ENCODE measurements around the gene BNIP5.

Gene BNIP5

GRCh38 chr6:36358226-36358915, 21.7 kb upstream of the BNIP5 start:
- no peak overlapping the region for H3K9ac ChIP-seq (ENCODE audit: insufficient read length, low read depth)
- H3K4me1 ChIP-seq (ENCODE audit: insufficient read depth, insufficient read length), result no peaks in the 10 kb centered on the region
- no peaks in the 10 kb centered on the region for H3K36me3 ChIP-seq (ENCODE audit: insufficient read depth, insufficient read length, low read length)
- peaks cover 3% of the 10 kb centered on the region; the same call in 1 of the 2 replicates for H3K9me3 ChIP-seq (ENCODE audit: insufficient read depth, low read length)
- no peak for TF ChIP-seq YY1 (IDR thresholded peaks at IDR 0.05; ENCODE audit: insufficient read depth, insufficient read length)
- TF ChIP-seq ZNF274 (IDR thresholded peaks at IDR 0.05; ENCODE audit: low read depth, low read length), result no peak
- TF ChIP-seq SUZ12 (IDR thresholded peaks at IDR 0.05; ENCODE audit: extremely low read depth, insufficient read depth, insufficient read length), result no peak
- H3K4me3 ChIP-seq (ENCODE audit: insufficient read length, low read depth), result no peak overlapping the region
- H3K27me3 ChIP-seq (ENCODE audit: insufficient read depth, insufficient read length), result no peaks in the 10 kb centered on the region
- DNase-seq (ENCODE audit: low read depth, low spot score), result no peak

- H3K9me3 ChIP-seq (ENCODE audit: insufficient read depth, low read length), result no peaks in the 10 kb centered on the region
- no peak overlapping the region for H3K4me3 ChIP-seq (ENCODE audit: insufficient read length, low read depth)
- TF ChIP-seq ZNF274 (IDR thresholded peaks at IDR 0.05; ENCODE audit: low read depth, low read length) (no peak), YY1 (IDR thresholded peaks at IDR 0.05; ENCODE audit: insufficient read depth, insufficient read length) (no peak), SUZ12 (IDR thresholded peaks at IDR 0.05; ENCODE audit: extremely low read depth, insufficient read depth, insufficient read length) (no peak)
- no peaks in the 10 kb centered on the region for H3K4me1 ChIP-seq (ENCODE audit: insufficient read depth, insufficient read length)
- no peaks in the 10 kb centered on the region for H3K36me3 ChIP-seq (ENCODE audit: insufficient read depth, insufficient read length, low read length)
- DNase-seq (ENCODE audit: low read depth, low spot score), result no peak
- no peaks in the 10 kb centered on the region for H3K27me3 ChIP-seq (ENCODE audit: insufficient read depth, insufficient read length)
- no peak overlapping the region for H3K9ac ChIP-seq (ENCODE audit: insufficient read length, low read depth)
Observed at GRCh38 chr6:36357872-36358225, 21.2 kb upstream of the BNIP5 start.

GRCh38 chr6:36355819-36356218, 19.1 kb upstream of the BNIP5 start:
- no peak overlapping the region for H3K9ac ChIP-seq (ENCODE audit: insufficient read length, low read depth)
- no peak for TF ChIP-seq ZNF274 (IDR thresholded peaks at IDR 0.05; ENCODE audit: low read depth, low read length)
- TF ChIP-seq SUZ12 (IDR thresholded peaks at IDR 0.05; ENCODE audit: extremely low read depth, insufficient read depth, insufficient read length), result no peak
- TF ChIP-seq YY1 (IDR thresholded peaks at IDR 0.05; ENCODE audit: insufficient read depth, insufficient read length), result no peak
- H3K4me1 ChIP-seq (ENCODE audit: insufficient read depth, insufficient read length), result no peaks in the 10 kb centered on the region
- DNase-seq (ENCODE audit: low read depth, low spot score), result no peak
- no peaks in the 10 kb centered on the region for H3K9me3 ChIP-seq (ENCODE audit: insufficient read depth, low read length)
- no peaks in the 10 kb centered on the region for H3K27me3 ChIP-seq (ENCODE audit: insufficient read depth, insufficient read length)
- H3K36me3 ChIP-seq (ENCODE audit: insufficient read depth, insufficient read length, low read length), result no peaks in the 10 kb centered on the region
- no peak overlapping the region for H3K4me3 ChIP-seq (ENCODE audit: insufficient read length, low read depth)

- H3K9ac ChIP-seq (ENCODE audit: insufficient read length, low read depth), result no peak overlapping the region
Observed at GRCh38 chr6:36353411-36353915, 16.8 kb upstream of the BNIP5 start.

GRCh38 chr6:36352477-36353157, 15.9 kb upstream of the BNIP5 start:
- H3K9ac ChIP-seq (ENCODE audit: insufficient read length, low read depth), result no peak overlapping the region
- H3K4me1 ChIP-seq (ENCODE audit: insufficient read depth, insufficient read length), result no peaks in the 10 kb centered on the region
- DNase-seq (ENCODE audit: low read depth, low spot score), result no peak
- no peak overlapping the region for H3K4me3 ChIP-seq (ENCODE audit: insufficient read length, low read depth)
- H3K36me3 ChIP-seq (ENCODE audit: insufficient read depth, insufficient read length, low read length), result no peaks in the 10 kb centered on the region
- TF ChIP-seq ZNF274 (IDR thresholded peaks at IDR 0.05; ENCODE audit: low read depth, low read length), result no peak
- no peak for TF ChIP-seq SUZ12 (IDR thresholded peaks at IDR 0.05; ENCODE audit: extremely low read depth, insufficient read depth, insufficient read length)
- H3K9me3 ChIP-seq (ENCODE audit: insufficient read depth, low read length), result no peaks in the 10 kb centered on the region
- H3K27me3 ChIP-seq (ENCODE audit: insufficient read depth, insufficient read length), result no peaks in the 10 kb centered on the region

More at GRCh38 chr6:36353411-36353915, 16.8 kb upstream of the BNIP5 start:
- DNase-seq (ENCODE audit: low read depth, low spot score), result no peak
- Histone ChIP-seq H3K9me3 (ENCODE audit: insufficient read depth, low read length) (no peaks in the 10 kb centered on the region), H3K4me1 (ENCODE audit: insufficient read depth, insufficient read length) (no peaks in the 10 kb centered on the region), H3K36me3 (ENCODE audit: insufficient read depth, insufficient read length, low read length) (no peaks in the 10 kb centered on the region), H3K4me3 (ENCODE audit: insufficient read length, low read depth) (no peak overlapping the region), H3K27me3 (ENCODE audit: insufficient read depth, insufficient read length) (no peaks in the 10 kb centered on the region)
- TF ChIP-seq ZNF274 (IDR thresholded peaks at IDR 0.05; ENCODE audit: low read depth, low read length) (no peak), YY1 (IDR thresholded peaks at IDR 0.05; ENCODE audit: insufficient read depth, insufficient read length) (no peak), SUZ12 (IDR thresholded peaks at IDR 0.05; ENCODE audit: extremely low read depth, insufficient read depth, insufficient read length) (no peak)

- no peaks in the 10 kb centered on the region for H3K36me3 ChIP-seq (ENCODE audit: insufficient read depth, insufficient read length, low read length)
- no peak for TF ChIP-seq YY1 (IDR thresholded peaks at IDR 0.05; ENCODE audit: insufficient read depth, insufficient read length)
- TF ChIP-seq ZNF274 (IDR thresholded peaks at IDR 0.05; ENCODE audit: low read depth, low read length), result no peak
- TF ChIP-seq SUZ12 (IDR thresholded peaks at IDR 0.05; ENCODE audit: extremely low read depth, insufficient read depth, insufficient read length), result no peak
- H3K9ac ChIP-seq (ENCODE audit: insufficient read length, low read depth), result no peak overlapping the region
- no peak overlapping the region for H3K4me3 ChIP-seq (ENCODE audit: insufficient read length, low read depth)
- no peaks in the 10 kb centered on the region for H3K4me1 ChIP-seq (ENCODE audit: insufficient read depth, insufficient read length)
- H3K9me3 ChIP-seq (ENCODE audit: insufficient read depth, low read length), result no peaks in the 10 kb centered on the region
- H3K27me3 ChIP-seq (ENCODE audit: insufficient read depth, insufficient read length), result no peaks in the 10 kb centered on the region
- DNase-seq (ENCODE audit: low read depth, low spot score), result no peak
Observed at GRCh38 chr6:36350681-36351571, 14.2 kb upstream of the BNIP5 start.
